Measurements from ENCODE around the gene ABTB2.

Gene ABTB2

GRCh38 chr11:34169686-34170085 is 188.1 kb downstream of the ABTB2 start:
- DNase-seq (ENCODE audit: low read depth in 2 of 2) = no peak

GRCh38 chr11:34168642-34169420 is 189.0 kb downstream of the ABTB2 start:
- no peak for DNase-seq (ENCODE audit: low read depth in 2 of 2)

GRCh38 chr11:34167961-34168360 is 189.8 kb downstream of the ABTB2 start:
- DNase-seq (ENCODE audit: low read depth in 2 of 2) = no peak

- DNase-seq (ENCODE audit: low read depth in 2 of 2) = no peak
Measured at GRCh38 chr11:34166806-34167740, 190.7 kb downstream of the ABTB2 start.

- no peak for DNase-seq (ENCODE audit: low read depth in 2 of 2)
Measured at GRCh38 chr11:34165786-34166555, 191.8 kb downstream of the ABTB2 start.

GRCh38 chr11:34165121-34165520 is 192.7 kb downstream of the ABTB2 start:
- DNase-seq (ENCODE audit: low read depth in 2 of 2) = no peak

GRCh38 chr11:34162856-34163255 is 195.0 kb downstream of the ABTB2 start:
- DNase-seq (ENCODE audit: low read depth in 2 of 2) = no peak

GRCh38 chr11:34162493-34162820 is 195.4 kb downstream of the ABTB2 start:
- no peak for DNase-seq (ENCODE audit: low read depth in 2 of 2)

GRCh38 chr11:34161812-34162492 is 195.9 kb downstream of the ABTB2 start:
- no peak for DNase-seq (ENCODE audit: low read depth in 2 of 2)

GRCh38 chr11:34161361-34161760 is 196.4 kb downstream of the ABTB2 start:
- no peak for DNase-seq (ENCODE audit: low read depth in 2 of 2)

- DNase-seq (ENCODE audit: low read depth in 2 of 2) = no peak
Measured at GRCh38 chr11:34160791-34161190, 197.0 kb downstream of the ABTB2 start.

GRCh38 chr11:34160049-34160721 is 197.6 kb downstream of the ABTB2 start:
- no peak for DNase-seq (ENCODE audit: low read depth in 2 of 2)

GRCh38 chr11:34158661-34159060 is 199.1 kb downstream of the ABTB2 start:
- no peak for DNase-seq (ENCODE audit: low read depth in 2 of 2)

GRCh38 chr11:34157163-34157562 is 200.6 kb downstream of the ABTB2 start:
- no peak for DNase-seq (ENCODE audit: low read depth in 2 of 2)

- DNase-seq (ENCODE audit: low read depth in 2 of 2) = no peak
Measured at GRCh38 chr11:34155757-34156062, 202.1 kb downstream of the ABTB2 start.

- no peak for DNase-seq (ENCODE audit: low read depth in 2 of 2)
Measured at GRCh38 chr11:34155057-34155756, 202.6 kb downstream of the ABTB2 start.

GRCh38 chr11:34154059-34154875 is 203.5 kb downstream of the ABTB2 start:
- DNase-seq (ENCODE audit: low read depth in 2 of 2) = no peak

GRCh38 chr11:34151916-34152845 is 205.6 kb downstream of the ABTB2 start:
- DNase-seq (ENCODE audit: low read depth in 2 of 2) = no peak

GRCh38 chr11:34151166-34151565 is 206.6 kb downstream of the ABTB2 start:
- no peak for DNase-seq (ENCODE audit: low read depth in 2 of 2)
